Uterus (tissue), 4 donors: ENCODE measurements around the gene DNM1. TPM values are rescaled to one million over a fixed set of nuclear protein-coding genes. Genes with fewer than 3 reads are reported as not detected.

Experiments
- DNase-seq, 2 donors: peaks; one replicate each; pipeline ENCODE4 v3.0.0-alpha.2; 2019 to 2020
- H3K27ac ChIP-seq, 2 donors: fragments of 200-600 bp; sonication (generic); 1 replicate in 1 of 2; 2 replicates in 1 of 2; pipeline ENCODE4 v1.5.1; 2016 to 2018
- H3K27me3 ChIP-seq, 2 donors: fragments of 200-600 bp; sonication (generic); one replicate each; pipeline ENCODE4 v1.5.1; 2018 to 2019; ENCODE audit warnings: control low read depth in 1 of 2
- H3K36me3 ChIP-seq, 2 donors: fragments of 200-600 bp; sonication (generic); one replicate each; pipeline ENCODE4 v1.5.1; 2019; ENCODE audit warnings: control low read depth in 1 of 2
- H3K4me1 ChIP-seq, 2 donors: fragments of 200-600 bp; sonication (generic); one replicate each; pipeline ENCODE4 v1.5.1; 2018 to 2019; ENCODE audit warnings: control low read depth in 1 of 2
- H3K4me3 ChIP-seq, 2 donors: fragments of 200-600 bp; sonication (generic); 1 replicate in 1 of 2; 2 replicates in 1 of 2; pipeline ENCODE4 v1.5.1; 2018 to 2019; ENCODE audit warnings: mild to moderate bottlenecking in 1 of 2
- H3K9me3 ChIP-seq, 2 donors: fragments of 200-600 bp; sonication (generic); one replicate each; pipeline ENCODE4 v1.5.1; 2019; ENCODE audit warnings: control low read depth in 1 of 2
- CTCF ChIP-seq, 4 experiments: fragments of 200-600 bp in 2 of 4; fragments of 450-650 bp in 2 of 4; sonication (generic) in 2 of 4; IDR thresholded peaks; one replicate each; pipeline ENCODE4 v1.5.1; 2016 to 2019; ENCODE audit warnings: antibody characterized with exemption in 4 of 4, mild to moderate bottlenecking in 2 of 4, moderate library complexity in 1 of 4
- POLR2A ChIP-seq, 2 donors: fragments of 450-650 bp; IDR thresholded peaks; one replicate each; pipeline ENCODE4 v1.6.1; 2016; ENCODE audit warnings: antibody characterized with exemption in 2 of 2, mild to moderate bottlenecking in 1 of 2, moderate library complexity in 1 of 2
- intact Hi-C: fragments of 100-400 bp; cut with DNase I; formaldehyde crosslinking; loops from one replicate; pipeline ENCODE4 v1.15.1; 2023; ENCODE audit warnings: low total_unique reads
- total RNA-seq, 4 donors: library from RNA; depleted of rRNA in 3 of 4; stranded (reverse); fragments of >200 nt in 3 of 4; gene quantifications; one replicate each; pipeline versions ENCODE4 v1.1.0 to v1.2.4, GENCODE V29; 2014 to 2023
- donor health status: DM: yes; HTN: yes; CAD: no.

DNM1 gene
- total RNA-seq, 4 donors from 2014 or later: 5.0 to 71.5 (median 31.0) TPM

DNA sequence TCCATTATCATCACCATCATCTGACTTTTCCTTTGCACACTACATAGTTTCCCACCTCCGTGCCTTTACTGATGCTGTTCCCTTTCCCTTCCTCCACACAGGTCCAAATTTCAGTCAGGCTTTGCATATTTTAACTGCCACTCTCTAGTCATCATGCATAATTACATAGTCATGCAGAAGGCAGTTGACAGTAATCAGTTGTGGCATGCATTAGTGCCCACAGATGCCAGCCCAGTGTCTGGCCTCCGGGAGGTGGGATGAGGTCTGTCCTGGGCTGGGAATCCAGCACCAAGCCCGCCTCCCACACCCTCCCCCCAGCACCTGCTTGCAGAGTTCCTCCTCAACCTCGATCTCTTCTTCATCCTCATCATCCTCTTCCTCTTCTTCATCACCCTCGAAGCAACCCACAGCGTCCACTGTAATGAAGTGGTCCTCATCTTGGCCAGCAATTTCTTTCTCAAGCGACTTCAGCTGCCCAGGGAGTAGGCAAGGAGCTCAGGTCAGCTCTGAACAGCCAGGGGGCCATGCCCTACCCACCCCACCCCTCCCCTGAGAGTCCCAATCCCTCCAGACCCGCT, 34.4 kb upstream of the DNM1 start:
- Histone ChIP-seq H3K4me1 (no peaks in the 10 kb centered on the region), H3K9me3 (no peaks in the 10 kb centered on the region), H3K4me3 (no peak overlapping the region), H3K27me3 (no peaks in the 10 kb centered on the region), H3K27ac (no peak overlapping the region), H3K36me3 (no peaks in the 10 kb centered on the region)
- intact Hi-C loops: no loop called here
- TF ChIP-seq CTCF (IDR thresholded peaks at IDR 0.05): no peak
- TF ChIP-seq POLR2A (IDR thresholded peaks at IDR 0.05): no peak
- no peak for DNase-seq

DNA sequence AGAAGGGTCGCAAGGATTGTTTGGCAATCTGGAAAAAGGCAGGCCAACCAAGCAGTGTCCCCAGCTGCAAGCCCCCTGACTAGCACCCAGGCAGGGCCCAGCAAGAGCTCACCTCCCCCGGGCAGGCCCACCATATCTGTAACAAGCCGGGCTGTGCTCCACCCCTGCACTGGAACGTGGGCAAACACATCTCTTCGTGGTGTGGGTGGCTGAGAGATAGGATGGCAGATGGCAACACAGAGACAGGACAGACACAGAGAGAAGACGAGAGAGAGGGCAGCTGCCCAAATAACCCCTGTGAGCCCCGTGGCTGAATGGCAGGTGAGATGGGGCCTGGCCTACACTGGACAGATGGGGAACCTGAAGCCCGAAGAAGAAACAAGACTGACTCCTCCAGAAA, 33.7 kb upstream of the DNM1 start:
- H3K9me3 ChIP-seq: no peaks in the 10 kb centered on the region
- intact Hi-C loops: no loop called here

GRCh38 chr9:128169925-128170324, 33.3 kb upstream of the DNM1 start:
- Histone ChIP-seq H3K27me3 (no peaks in the 10 kb centered on the region), H3K36me3 (no peaks in the 10 kb centered on the region), H3K4me1 (no peaks in the 10 kb centered on the region), H3K27ac (no peak overlapping the region), H3K4me3 (no peak overlapping the region), H3K9me3 (no peaks in the 10 kb centered on the region)
- no peak for DNase-seq
- no peak for TF ChIP-seq POLR2A (IDR thresholded peaks at IDR 0.05)
- TF ChIP-seq CTCF (IDR thresholded peaks at IDR 0.05): no peak
- intact Hi-C loops: no loop called here

More for the DNA sequence above, 33.7 kb upstream of the DNM1 start:
- DNase-seq: no peak
- no peaks in the 10 kb centered on the region for H3K27me3 ChIP-seq
- no peaks in the 10 kb centered on the region for H3K4me1 ChIP-seq
- TF ChIP-seq POLR2A (IDR thresholded peaks at IDR 0.05): no peak
- no peak for TF ChIP-seq CTCF (IDR thresholded peaks at IDR 0.05)
- no peak overlapping the region for H3K4me3 ChIP-seq
- no peak overlapping the region for H3K27ac ChIP-seq
- H3K36me3 ChIP-seq: no peaks in the 10 kb centered on the region

DNA sequence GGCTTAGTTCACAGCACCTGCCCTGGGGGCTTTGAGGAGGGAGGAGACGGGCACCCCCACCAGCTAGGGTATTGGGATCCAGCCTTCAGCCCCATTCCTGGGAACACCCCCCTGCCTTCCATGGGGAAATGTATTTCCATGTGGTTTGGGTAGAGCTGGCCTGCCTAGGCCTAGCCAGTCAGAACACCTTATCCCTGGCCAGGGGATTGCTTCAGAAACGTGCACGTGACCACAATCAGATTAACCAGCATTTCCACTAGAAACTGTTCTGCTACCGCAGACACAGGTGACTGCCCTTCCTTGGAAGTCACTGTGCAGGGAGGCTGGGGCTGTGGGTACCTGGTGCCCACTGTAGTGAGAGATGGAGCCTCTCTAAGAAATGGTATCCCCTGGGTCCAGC, 29.1 kb upstream of the DNM1 start:
- Histone ChIP-seq H3K27me3 (no peaks in the 10 kb centered on the region), H3K27ac (no peak overlapping the region), H3K9me3 (no peaks in the 10 kb centered on the region), H3K4me1 (no peaks in the 10 kb centered on the region), H3K4me3 (no peak overlapping the region), H3K36me3 (no peaks in the 10 kb centered on the region)
- no peak for DNase-seq
- intact Hi-C loops: no loop called here
- TF ChIP-seq POLR2A (IDR thresholded peaks at IDR 0.05) (no peak), CTCF (IDR thresholded peaks at IDR 0.05) (no peak)

GRCh38 chr9:128175102-128175563, 28.0 kb upstream of the DNM1 start:
- TF ChIP-seq CTCF (IDR thresholded peaks at IDR 0.05) (no peak), POLR2A (IDR thresholded peaks at IDR 0.05) (no peak)
- Histone ChIP-seq H3K27ac (no peak overlapping the region), H3K4me3 (no peak overlapping the region), H3K36me3 (no peaks in the 10 kb centered on the region), H3K27me3 (no peaks in the 10 kb centered on the region), H3K9me3 (no peaks in the 10 kb centered on the region), H3K4me1 (no peaks in the 10 kb centered on the region)
- intact Hi-C loops: no loop called here
- no peak for DNase-seq
